NCI-H1694 (cell line): Measurements from ENCODE around the gene SLC22A7.
"Not testable (repeated sequence)": the region's sequence is repeated elsewhere in the genome, so short reads cannot be mapped to it uniquely, and the experiment has no call there.

Source experiments
- DNase-seq: peaks from one replicate; lab custom pipeline; 2025; lab: John Stamatoyannopoulos, UW

SLC22A7 gene

DNA sequence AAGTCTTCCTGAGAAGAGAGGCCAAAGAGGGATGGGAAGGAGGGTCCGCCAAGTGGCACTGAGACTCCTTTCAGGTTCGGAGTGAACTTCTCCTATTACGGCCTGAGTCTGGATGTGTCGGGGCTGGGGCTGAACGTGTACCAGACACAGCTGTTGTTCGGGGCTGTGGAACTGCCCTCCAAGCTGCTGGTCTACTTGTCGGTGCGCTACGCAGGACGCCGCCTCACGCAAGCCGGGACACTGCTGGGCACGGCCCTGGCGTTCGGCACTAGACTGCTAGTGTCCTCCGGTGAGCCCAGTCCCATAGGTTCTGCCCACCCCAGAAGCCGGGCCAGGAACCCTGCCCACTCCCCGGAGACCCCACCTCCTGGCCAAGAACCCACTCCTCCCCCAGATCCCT, 4.1 kb downstream of the SLC22A7 start:
- DNase-seq: no peak

DNA sequence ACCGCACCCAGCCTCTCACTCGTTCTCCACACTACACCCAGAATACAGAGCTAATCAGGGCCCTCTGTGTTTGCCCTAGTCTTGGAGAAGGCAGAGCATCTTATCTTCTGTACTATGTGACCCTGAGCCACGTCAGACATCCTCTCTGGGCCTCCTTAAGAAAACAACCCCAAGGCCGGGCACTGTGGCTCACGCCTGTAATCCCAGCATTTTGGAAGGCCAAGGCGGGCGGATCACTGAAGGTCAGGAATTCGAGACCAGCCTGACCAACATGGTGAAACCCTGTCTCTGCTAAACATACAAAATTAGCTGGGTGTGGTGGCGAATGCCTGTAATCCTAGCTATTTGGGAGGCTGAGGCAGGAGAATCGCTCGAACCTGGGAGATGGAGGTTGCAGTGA, 4.9 kb downstream of the SLC22A7 start:
- DNase-seq: not testable (repeated sequence)

DNA sequence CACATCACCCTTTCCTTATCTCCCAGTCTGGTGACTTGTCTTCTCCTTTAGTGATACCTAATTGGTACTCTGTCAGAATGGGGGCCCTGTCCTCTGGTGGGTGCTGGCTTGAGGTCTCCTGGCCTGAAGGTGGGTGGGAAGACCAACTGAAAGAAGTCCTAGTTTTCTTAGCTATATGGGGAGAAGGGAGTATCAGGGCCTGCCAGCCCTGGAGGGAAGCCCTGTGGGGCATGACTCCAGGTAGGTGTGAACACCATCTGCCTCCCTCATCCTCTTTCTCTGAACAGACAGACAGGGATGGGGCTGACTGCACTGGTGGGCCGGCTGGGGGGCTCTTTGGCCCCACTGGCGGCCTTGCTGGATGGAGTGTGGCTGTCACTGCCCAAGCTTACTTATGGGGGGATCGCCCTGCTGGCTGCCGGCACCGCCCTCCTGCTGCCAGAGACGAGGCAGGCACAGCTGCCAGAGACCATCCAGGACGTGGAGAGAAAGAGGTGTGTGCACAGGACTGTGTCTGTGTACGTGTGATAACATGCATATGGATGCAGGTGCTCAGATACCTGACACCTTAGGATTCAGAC, 5.8 kb downstream of the SLC22A7 start:
- DNase-seq: no peak

DNA sequence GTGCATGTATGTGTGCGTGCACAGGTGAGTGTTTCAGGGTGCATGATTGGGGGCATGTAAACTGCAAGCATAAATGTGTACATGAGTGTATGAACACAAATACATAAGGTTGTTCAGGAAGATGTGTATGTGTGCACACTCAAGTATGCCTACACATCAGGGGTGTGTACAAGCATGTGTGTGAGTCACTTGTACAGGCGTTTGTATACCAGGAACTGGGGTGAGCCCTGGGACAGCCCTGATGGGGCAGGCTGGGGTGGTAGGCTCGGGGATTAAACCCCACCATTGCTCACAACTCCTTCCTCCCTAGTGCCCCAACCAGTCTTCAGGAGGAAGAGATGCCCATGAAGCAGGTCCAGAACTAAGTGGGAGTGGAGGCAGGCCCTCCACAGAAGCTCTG, 6.3 kb downstream of the SLC22A7 start:
- no peak for DNase-seq

DNA sequence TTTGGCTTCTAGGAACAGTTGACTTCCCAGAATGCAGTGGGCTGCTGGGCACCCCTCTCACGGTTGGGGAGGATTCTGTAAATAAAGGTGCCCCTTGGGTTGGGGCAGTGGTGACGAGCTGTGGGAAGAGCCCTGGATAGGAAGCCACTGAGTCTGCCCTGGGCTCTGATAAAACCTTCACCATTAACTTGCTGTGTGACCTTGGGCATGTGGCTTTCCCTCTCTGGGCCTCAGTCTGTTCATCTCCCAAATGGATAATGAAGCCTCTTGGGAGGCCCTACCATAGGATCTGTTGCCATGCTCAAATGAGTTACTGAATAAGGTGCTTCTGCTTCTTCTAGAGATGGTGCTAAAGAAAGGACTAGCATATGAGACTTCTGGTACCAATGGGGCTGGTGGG, 6.8 kb downstream of the SLC22A7 start:
- DNase-seq: no peak

DNA sequence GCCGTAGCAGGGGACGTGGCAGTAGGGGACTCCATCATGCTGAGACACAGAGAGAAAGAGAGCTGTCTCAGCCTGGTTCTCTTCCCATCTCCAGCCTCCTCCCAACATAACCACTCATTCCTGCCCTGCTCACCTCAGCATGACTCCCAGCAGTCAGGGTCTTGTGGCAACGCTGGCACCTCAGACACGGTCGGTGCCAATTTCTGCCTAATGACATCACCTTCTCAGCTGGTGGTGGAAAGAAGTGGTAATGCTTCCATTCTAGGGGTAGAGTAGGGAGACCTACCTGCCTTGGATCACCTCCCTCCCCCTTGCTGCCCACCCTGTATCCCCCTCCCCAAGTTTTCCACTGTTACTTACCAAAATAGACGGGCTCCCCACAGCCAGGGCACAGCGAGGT, 8.0 kb downstream of the SLC22A7 start:
- DNase-seq: no peak

DNA sequence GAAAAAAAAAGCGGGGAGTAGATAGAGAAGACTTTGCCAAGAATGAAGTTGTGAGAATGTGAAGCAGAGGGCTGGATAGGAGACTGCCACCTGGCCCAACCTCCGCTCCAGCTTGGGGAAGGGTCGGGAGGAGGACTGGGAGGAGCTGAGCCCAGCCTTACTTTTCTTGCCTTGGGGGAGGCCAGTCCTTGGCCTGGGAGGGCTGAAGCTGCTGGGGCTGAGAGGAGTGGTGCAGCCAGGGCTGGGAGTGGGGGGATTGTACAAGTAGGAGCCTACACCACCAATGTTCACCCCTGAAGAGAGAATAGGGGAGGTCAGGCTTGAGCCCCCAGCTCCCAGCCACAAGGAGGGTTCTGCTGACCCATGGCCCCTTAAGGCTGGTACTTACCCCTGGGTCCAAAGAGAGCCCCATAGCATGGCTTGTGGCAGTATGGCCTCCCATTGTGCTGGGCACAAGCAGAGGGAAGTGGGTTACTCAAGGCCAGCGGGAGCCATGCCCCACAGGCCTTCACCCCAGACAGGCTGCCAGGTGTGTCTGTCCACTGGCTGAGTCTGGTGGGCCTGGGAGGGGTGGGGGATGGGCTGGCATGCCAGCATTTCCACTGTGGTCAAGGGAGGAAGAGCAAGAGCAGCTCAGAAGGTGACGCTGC, 9.5 kb downstream of the SLC22A7 start:
- no peak for DNase-seq

DNA sequence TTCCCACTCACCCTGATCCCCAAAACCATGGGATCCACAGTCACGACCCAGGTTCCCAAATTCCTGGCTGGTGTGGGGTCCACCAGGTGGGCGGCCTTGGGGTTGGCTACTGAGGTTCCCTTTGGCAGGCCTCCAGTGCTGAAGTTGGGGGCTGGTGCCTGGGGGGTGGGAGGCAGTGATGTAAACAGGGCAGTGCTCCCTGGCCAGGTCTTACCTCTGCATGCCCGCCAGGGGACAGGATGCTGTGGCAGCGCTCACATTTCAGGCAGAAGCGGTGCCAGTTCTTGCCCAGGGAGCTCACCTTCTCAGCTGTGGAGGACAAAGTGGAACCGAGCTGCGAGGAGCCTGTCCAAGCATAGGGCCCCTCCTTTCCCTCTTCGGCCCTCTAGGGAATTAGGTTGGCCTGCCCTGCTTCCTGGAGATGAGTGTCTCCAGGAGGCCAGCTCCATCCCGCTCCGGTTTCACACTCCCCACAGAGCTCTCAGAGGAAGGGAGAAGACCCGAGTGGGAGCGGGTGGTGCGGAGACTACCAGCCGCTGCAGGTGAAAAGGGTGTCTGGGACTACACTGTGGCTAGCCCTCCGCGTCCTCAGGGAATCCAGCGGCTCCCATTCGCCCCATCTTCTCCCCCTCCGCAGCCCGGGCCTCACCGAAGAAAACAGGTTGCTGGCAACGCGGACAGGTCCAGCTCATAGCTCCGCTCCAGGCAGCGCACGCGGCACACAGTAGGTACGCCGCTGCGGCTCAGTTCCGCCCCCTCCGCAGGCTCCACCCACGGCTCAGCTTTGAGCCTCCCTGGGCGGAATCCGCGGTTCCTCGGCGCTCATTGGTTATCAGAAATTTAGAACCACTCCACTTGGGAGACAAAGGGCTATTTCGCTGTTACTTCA, 10.3 kb downstream of the SLC22A7 start, which contains the start of gene CRIP3:
CRIP3 (minus strand) TSS at position 726 of the 889 bp plus-strand sequence; CDS start at position 692, 34 bp downstream.
- DNase-seq: no peak

DNA sequence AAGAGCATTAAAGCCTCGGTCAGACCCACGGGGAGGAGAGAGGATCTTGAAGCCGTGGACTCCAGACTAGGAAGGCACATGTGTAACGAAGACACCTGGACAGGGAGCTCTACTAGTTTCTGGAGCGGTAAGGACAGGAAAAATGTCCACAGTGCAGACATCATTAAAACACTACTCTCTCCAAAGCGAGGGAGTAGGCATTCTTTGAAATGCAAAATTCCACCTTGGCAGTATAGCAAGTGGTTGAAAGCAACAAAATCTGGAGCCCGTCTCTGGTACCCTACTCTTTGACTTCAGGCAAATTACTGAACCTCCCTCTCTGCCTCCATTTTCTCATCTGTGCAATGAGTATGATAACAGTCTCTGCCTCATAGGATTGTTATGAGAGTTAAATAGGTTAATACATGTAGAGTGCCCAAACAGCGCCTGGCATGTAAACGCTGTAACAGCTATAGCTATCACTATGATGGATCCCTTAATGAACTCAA, 11.0 kb downstream of the SLC22A7 start:
- no peak for DNase-seq

DNA sequence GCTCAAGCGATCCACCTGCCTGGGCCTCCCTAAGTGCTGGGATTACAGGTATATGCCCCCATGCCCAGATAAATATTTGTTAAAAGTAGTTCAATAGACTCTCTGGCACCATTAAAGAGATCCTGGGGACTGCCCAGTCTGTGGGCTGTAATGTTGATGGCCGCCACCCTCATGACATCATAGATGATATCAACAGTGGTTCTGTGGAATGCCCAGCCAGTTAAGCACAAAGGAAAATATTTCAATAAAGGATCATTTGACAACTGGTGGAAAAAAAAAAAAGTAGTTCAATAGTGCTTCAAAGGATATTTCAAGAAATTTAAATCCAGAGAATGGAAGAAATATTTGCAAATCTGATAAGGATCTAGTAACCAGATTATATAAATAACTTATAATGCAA, 12.1 kb downstream of the SLC22A7 start:
- no peak for DNase-seq

DNA sequence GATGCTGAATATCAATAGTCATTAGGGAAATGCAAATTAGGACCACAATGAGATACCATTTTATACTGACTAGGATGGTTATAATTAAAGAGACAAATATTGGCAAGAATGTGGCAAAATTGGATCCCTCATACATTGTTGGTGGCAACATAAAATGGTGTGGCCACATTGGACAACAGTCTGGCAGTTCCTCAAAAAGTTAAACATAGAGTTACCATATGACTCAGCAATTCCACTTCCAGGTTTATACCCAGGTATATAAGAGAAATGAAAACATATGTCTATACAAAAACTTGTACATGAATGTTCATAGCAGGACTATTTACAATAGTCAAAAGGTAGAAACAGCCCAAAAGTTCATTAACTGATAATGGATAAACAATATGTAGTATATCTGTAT, 12.6 kb downstream of the SLC22A7 start:
- DNase-seq: no peak

DNA sequence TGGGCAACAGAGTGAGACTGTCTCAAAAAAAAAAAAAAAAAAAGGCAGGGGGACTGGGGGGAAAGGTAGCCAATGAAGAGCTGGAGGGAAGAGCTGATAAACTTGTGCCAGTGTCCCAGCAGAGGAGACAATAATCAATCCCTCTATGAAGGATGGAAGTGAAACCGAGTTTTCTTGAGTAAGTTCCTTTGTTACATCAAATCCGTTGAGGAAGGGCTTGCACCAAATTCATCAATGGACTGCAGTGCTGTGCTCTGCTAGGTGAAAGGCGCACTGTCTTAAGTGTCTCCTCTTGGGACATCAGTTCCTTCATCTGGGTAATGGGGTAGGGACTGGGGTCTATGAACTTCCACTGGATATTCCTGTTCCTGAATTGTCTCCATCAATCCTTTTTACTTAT, 13.6 kb downstream of the SLC22A7 start:
- no peak for DNase-seq

DNA sequence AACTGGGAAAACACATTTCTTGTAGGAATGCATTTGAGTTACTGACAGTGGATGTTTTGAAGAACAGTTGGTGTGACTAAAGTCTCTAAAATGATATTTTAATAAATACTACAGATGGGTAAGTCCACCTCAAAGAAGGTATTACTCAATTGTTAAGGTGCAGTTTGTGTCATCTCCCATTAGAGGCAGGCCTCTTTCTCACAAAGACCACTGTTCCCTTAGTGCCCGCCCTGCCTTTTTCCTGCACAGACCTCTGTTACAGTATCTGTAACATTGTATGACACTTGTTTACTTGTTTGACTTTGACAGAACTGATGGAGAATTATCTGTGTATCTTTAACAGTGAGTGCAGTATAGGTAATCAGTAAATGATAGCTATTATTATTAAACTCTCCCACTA, 15.8 kb downstream of the SLC22A7 start:
- DNase-seq: no peak

DNA sequence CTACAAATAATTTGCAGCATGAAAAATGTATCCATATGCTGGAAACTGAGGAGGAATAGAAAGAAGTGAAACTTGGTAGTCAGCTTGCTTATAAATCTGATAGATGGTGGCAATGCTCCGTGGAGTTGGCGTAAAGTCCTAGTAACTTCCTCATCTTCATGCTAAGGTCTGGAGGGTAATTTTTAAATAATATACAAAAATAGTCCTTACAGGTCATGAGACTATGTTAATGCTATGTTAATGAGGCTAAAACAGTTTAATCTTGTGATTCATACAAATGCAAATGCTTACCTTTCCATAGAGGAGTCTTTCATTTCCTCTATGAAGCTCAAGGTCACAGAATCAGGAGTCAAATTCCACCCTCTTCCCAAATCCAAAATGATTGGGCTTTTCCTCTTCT, 20.0 kb downstream of the SLC22A7 start:
- no peak for DNase-seq

DNA sequence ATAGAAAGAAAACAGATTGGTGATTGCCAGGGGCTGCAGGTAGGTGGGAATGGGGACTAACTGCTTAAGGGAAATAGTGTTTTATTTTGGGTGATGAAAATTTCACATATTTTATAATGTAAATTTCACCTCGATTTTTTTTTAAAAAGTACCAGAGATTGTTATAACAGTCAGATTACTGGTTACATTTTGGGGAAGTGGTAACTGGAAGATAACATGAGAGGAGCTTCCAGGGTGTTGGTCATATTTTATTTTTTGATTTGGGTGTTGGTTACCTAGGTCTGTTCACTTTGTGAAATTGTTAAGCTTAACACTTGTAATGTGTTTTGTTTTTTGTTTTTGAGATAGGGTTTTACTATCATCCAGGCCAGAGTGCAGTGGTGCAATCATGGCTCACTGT, 27.8 kb downstream of the SLC22A7 start:
- no peak for DNase-seq

DNA sequence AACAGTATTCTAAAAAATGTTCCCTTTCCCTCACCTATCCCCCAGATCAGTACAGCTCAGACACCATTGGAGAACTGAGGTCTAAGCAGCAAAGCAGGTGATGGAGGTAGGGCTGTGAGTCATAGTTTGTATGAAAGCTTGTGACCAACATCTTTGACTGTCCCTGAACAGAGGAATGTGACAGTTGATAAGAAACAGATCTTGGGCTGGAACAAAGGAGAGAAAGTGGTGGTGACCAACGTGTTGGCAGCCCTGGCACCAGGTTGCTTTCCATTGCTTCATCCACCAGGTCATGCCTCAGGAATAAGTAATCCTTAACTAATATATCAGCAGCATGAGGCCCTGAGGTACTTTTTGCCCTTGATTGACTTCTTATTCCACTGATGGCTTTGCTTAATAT, 30.5 kb downstream of the SLC22A7 start:
- DNase-seq: no peak

DNA sequence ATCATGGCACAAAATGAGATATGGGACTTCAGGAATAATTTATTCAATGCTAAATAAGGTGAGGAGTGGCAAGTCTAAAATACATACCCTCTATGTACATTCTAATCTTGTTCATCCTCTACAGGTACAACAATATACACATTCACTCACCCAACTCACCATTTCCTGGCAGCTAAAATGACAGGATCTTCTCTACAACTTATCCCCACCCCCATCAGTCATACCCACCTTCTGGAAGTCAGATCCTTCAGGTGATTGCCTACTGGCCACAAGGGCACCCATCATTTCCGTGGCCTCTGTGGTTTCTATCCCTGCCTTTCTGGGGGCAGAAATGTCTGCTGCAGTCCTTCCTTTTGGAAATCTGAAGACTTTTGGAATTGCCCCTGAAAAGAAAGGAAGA, 33.4 kb downstream of the SLC22A7 start:
- DNase-seq: no peak

DNA sequence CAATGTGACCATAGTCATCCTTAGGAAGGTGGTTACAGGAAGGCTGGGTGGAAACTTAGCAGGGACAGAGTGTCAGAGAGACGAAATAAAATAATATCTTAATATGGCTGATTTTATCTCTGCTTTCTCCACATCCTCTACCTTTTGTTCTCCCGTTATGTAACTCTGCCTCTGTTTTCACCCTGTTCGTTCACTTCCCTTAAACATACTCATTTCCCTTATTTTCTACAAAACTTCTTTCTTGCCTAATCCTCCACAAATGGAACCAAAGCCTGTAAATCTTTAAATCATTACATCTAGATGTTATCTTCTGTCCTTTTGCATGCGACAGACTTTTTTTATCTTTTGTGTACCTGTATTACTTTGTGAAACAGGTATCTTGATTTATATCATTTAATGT, 33.8 kb downstream of the SLC22A7 start:
- no peak for DNase-seq

DNA sequence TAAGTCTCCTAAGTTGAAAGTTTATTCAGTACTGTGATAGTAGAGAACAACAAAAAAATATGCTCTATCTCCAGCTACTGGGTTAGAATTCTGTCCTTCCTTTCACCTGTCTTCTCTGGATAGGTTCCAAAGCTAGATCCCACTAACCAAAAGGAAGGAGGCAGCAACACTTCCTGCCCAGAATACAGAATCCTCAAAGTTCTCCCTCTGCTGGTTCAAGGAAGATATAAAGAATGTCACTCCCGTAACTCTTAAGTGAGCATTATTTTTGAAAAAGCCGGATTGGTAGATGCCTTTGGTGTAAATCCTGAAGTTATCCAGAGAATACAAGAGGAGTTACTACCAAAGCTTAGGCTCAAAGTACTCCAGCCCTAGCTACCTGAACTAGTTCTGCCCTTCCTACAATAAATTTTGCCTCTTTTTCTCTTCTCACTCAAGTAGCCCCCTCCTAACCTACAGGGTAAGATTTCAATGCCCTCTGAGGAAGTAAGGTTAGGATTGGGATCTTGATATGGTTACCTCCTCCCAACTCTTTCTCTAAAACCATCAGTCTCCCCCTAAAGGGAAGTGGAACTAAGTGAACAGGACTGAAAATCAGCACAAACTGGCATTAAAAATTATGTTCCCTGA, 36.5 kb downstream of the SLC22A7 start:
- no peak for DNase-seq

DNA sequence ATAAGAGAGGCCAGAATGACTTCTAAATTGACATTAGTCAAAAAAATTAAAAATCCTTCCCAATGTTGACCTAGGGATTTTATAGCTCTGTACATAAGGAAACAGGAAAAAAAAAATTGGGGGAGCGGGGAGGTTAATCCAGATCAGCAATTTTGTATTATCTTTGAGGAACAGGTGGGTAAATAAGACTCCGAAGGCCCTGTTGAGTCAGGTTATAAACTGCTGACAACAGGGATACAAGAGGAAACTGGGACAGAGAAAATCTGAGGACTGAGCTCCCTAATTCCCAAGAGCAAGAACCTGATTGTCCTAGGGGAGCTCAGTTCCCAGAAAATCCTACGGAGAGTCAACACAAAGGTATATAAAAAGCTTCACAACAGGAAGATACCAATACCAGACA, 37.4 kb downstream of the SLC22A7 start:
- DNase-seq: no peak

DNA sequence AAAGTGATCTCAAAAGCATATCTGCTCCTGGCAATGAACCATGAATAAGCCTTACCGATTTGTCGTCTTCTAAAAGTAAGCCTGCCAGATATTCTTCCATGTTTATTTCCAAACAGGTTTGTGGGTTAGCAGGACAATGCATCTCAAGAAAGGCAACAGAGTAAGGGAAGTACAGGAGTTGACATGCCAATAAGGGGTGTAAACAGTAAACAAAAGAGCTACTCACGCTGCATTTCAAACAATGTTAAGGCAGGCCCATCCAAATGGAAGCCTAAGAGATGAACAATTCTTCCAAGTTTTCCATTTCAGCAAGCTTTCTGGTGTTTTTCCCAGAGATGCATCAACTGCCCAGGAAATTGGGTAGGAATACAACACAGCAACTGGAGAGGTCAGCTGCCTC, 38.3 kb downstream of the SLC22A7 start:
- no peak for DNase-seq

DNA sequence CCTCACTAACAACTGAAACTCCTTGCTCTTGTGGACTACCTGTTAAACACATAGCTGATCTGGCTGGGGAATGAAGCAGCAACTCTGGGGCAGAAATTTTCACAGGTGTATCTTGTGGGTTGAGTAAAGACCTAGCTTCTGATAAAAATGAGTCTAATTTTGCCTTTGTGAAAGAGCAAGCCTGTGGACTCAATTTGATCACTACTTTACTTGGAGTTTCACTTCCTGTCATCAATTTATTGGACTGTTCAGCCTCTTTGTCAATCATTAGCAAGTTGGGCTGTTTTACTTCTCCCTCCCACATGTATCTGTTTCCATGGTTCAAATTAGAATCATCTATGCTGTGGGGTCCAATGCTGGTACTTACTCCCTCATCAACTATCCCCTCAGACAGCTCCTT, 40.2 kb downstream of the SLC22A7 start:
- no peak for DNase-seq

DNA sequence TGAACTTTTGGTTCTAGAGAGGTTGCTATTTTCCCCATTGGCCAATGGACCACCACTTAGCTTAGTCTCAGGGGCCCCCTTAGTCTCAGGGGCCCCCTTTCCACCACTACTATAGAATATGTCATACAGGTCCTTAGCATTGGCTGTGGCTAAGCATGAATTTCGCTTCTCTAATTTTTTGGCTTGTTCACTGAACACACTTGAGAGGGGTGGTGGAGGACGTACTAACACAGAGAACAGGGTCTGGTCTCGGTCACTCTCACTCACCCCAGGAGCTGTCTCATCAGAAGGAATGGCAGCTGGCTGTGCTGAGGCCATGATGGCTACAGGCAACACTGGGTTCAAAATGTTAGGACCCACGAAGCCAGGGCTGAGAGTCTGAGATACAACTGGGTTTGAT, 41.1 kb downstream of the SLC22A7 start:
- DNase-seq: no peak
